Measurements from ENCODE around the gene HPCAL1. TPM values are rescaled to one million over a fixed set of nuclear protein-coding genes. Genes with fewer than 3 reads are reported as not detected.
A peak's percentile ranks its signal among the peaks of the same experiment; 100 is the strongest.

Gene HPCAL1
- total RNA-seq, 2 experiments from 2014 or later: 9.2 to 9.7 TPM

DNA sequence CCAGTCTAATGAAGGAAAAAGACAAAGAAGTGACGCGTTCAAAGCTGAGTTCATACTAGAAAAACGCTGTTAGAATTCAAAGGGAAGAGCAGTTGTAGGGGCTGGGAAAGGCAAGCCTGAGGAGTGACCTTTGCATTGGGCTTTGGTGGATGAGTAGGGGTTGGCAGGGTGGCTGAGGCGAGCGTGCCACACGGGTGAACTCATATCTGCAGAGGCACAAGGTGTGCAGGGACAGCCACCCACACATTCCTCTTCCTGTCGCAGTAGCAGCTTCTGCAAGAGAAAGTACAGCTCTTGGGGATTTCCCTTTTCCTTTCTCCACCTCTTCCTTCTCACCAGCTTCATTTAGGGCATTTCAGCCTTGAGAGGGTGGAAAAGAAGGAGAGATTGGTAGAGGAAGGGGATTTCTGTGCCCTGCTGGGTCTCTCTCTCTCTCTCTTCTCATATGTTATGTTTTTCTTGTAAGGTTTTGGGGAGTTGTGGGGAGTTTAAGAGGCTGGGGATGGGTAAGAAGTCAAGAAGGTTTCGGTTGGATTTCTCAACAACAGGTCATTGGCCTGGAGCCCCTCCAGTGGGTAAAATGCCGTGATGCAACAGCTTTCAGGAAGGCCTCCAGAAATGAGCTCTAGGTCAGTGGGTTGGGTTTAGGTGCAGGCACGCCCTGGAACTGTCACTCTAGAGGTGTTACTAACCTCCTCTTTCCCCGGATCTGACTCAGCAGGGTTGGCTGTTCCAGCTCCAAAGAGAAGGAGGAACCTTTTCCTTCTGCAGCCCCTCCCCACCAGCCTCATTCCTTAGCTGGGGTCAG is 105.3 kb downstream of the HPCAL1 start:
- H3K9me2 ChIP-seq (ENCODE audit: insufficient read depth, low read length): no peaks in the 10 kb centered on the region
- no peaks in the 10 kb centered on the region for H4K20me1 ChIP-seq (ENCODE audit: insufficient read depth, low read length)
- peaks cover 57% of the 10 kb centered on the region for H3K4me1 ChIP-seq (ENCODE audit: insufficient read depth, low read length, poor library complexity, severe bottlenecking)
- H3K36me3 ChIP-seq (ENCODE audit: insufficient read depth, low read length): no peaks in the 10 kb centered on the region; the same call in 1 of the 2 replicates
- H3K4me2 ChIP-seq (ENCODE audit: low read length): peak overlapping the region; percentile 83
- TF ChIP-seq EZH2phosphoT487 (IDR thresholded peaks at IDR 0.05; ENCODE audit: borderline replicate concordance, low read depth, low read length): no peak
- TF ChIP-seq, protein P1, sequence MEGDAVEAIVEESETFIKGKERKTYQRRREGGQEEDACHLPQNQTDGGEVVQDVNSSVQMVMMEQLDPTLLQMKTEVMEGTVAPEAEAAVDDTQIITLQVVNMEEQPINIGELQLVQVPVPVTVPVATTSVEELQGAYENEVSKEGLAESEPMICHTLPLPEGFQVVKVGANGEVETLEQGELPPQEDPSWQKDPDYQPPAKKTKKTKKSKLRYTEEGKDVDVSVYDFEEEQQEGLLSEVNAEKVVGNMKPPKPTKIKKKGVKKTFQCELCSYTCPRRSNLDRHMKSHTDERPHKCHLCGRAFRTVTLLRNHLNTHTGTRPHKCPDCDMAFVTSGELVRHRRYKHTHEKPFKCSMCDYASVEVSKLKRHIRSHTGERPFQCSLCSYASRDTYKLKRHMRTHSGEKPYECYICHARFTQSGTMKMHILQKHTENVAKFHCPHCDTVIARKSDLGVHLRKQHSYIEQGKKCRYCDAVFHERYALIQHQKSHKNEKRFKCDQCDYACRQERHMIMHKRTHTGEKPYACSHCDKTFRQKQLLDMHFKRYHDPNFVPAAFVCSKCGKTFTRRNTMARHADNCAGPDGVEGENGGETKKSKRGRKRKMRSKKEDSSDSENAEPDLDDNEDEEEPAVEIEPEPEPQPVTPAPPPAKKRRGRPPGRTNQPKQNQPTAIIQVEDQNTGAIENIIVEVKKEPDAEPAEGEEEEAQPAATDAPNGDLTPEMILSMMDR (conservative IDR thresholded peaks at IDR 0.05; ENCODE audit: low read length): no peak
- no peaks in the 10 kb centered on the region for H3K79me2 ChIP-seq (ENCODE audit: insufficient read depth, low read depth, low read length)
- intact Hi-C loops (cut with micrococcal nuclease; ENCODE audit: unreplicated experiment): loop anchor here (2.0 kb wide), 3 partner anchors 183 to 283 kb away; no protein-coding TSS in a partner anchor
- peak; percentile 39 for DNase-seq (ENCODE audit: low spot score)
- peak overlapping the region; percentile 6; the same call in 1 of the 2 replicates for H2AFZ ChIP-seq (ENCODE audit: low read length)
- CTCF ChIA-PET (ENCODE audit: unreplicated experiment): interaction anchor here (0.6 to 2.4 kb wide), 7 partner anchors 26 to 138 kb away, joined by 3 to 20 read pairs (median 9); no protein-coding TSS in a partner anchor
- no TSS peak for BruUV-seq (replicated peaks)
- no peak overlapping the region for H3K27ac ChIP-seq (ENCODE audit: low read depth, low read length, poor library complexity, severe bottlenecking)
- H3K4me3 ChIP-seq (ENCODE audit: low read depth, low read length, poor library complexity, severe bottlenecking): no peak overlapping the region
- POLR2A ChIA-PET: interaction anchor here (0.5 to 3.3 kb wide), 11 partner anchors 28 to 424 kb away, joined by 3 to 22 read pairs (median 3); no protein-coding TSS in a partner anchor
- no peaks in the 10 kb centered on the region for H3K9me3 ChIP-seq (ENCODE audit: low read length)

- no TSS peak for BruUV-seq (replicated peaks)
- Histone ChIP-seq H3K9me3 (ENCODE audit: low read length) (no peaks in the 10 kb centered on the region), H3K27ac (ENCODE audit: low read depth, low read length, poor library complexity, severe bottlenecking) (peak overlapping the region; percentile 90), H3K9me2 (ENCODE audit: insufficient read depth, low read length) (no peaks in the 10 kb centered on the region), H3K4me2 (ENCODE audit: low read length) (peak overlapping the region; percentile 83), H3K79me2 (ENCODE audit: insufficient read depth, low read depth, low read length) (no peaks in the 10 kb centered on the region), H3K36me3 (ENCODE audit: insufficient read depth, low read length) (no peaks in the 10 kb centered on the region; the same call in 1 of the 2 replicates), H4K20me1 (ENCODE audit: insufficient read depth, low read length) (no peaks in the 10 kb centered on the region), H3K4me3 (ENCODE audit: low read depth, low read length, poor library complexity, severe bottlenecking) (peak overlapping the region; percentile 50), H3K4me1 (ENCODE audit: insufficient read depth, low read length, poor library complexity, severe bottlenecking) (peaks cover 63% of the 10 kb centered on the region), H2AFZ (ENCODE audit: low read length) (peak overlapping the region; percentile 6; the same call in 1 of the 2 replicates)
- intact Hi-C loops (cut with micrococcal nuclease; ENCODE audit: unreplicated experiment): loop anchor here (1.0 to 2.0 kb wide), 6 partner anchors 27 to 284 kb away; partner anchors contain the start of gene HPCAL1
- TF ChIP-seq, protein P1 (conservative IDR thresholded peaks at IDR 0.05; ENCODE audit: low read length): peak; percentile 97
- no peak for TF ChIP-seq EZH2phosphoT487 (IDR thresholded peaks at IDR 0.05; ENCODE audit: borderline replicate concordance, low read depth, low read length)
- CTCF ChIA-PET (ENCODE audit: unreplicated experiment): interaction anchor here (0.5 to 2.4 kb wide), 18 partner anchors 18 to 213 kb away, joined by 3 to 20 read pairs (median 3); no protein-coding TSS in a partner anchor
- DNase-seq (ENCODE audit: low spot score): peak; percentile 88
- POLR2A ChIA-PET: interaction anchor here (0.5 to 3.3 kb wide), 20 partner anchors 10 to 1231 kb away, joined by 3 to 22 read pairs (median 3); no protein-coding TSS in a partner anchor
Measured at GRCh38 chr2:10408649-10409579, 106.2 kb downstream of the HPCAL1 start.

Measured in OCI-LY7 (cell line).